GM21528 (cell line): ENCODE results near the gene SYT10.
"Not testable (repeated sequence)": the region's sequence is repeated elsewhere in the genome, so short reads cannot be mapped to it uniquely, and the experiment has no call there.

Source experiments
- ATAC-seq: cut with Tn5 transposase; IDR thresholded peaks from one replicate; pipeline ENCODE4 v1.9.1; 2021; ENCODE audit warnings: mild to moderate bottlenecking, moderate library complexity; ENCODE audit not compliant: unreplicated experiment, low FRiP score

The SYT10 gene

DNA sequence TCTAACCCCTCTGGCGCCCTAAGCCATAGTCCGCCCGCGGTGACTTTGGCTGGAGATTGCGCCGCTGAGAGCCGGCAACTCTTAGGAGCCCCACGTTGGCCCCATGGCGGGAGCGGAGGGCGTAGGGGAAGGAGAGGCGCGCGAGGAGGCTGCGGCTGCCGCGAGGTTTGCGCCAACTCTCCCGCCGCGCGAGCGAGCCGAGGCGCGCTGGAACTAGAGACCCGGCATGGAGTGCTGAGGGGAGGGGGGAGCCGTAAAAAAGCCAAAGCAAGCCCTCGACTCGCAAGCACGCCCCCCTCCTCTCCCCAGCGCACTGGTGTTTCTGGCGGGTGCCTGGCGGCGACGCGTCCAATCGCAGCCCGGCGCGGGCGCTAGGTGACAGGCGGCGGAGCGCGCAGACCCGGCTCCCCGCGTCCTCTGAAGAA, at the start of gene SYT10:
Gene SYT10 (minus strand): TSS at position 233 of the 425 bp plus-strand sequence. CDS start 297 bp downstream, outside the sequence.
- ATAC-seq = no peak

DNA sequence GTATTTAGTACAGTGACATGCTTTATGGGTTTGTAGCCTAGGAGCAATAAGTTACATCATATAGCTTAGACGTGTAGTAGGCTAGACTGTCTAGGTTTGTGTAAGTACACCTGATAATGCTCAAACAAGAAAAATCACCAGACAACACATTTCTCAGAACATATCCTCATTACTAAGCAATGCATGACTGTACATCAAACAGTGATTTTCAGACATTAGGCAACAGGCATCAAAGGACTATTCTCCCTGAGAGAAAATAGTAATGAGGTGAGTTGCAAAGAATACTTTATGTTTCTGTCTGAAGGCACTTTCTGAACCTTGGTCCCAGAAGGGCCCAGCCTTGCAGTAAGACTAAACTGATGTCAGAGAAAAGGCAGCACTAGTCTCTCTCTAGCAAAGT, 48.4 kb upstream of the SYT10 start:
- ATAC-seq = no peak

DNA sequence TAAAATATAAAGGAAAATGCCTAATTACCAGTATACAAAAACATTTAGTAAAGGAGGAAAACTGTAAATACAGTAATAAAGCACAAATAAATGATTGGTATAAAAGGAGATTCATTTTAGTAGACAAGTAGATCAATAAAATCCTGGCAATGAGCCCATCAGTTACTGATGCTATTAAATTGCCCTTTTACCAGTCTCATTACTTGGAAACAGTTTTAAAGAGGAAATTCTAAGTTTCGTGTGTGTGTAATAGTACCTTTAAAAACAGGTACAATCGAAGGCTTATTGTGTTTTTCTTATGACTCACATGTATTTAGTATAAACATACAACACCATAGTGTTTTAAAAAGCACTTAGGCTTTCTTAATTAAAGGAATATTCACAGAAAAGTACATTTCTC, 46.4 kb upstream of the SYT10 start:
- no peak for ATAC-seq

DNA sequence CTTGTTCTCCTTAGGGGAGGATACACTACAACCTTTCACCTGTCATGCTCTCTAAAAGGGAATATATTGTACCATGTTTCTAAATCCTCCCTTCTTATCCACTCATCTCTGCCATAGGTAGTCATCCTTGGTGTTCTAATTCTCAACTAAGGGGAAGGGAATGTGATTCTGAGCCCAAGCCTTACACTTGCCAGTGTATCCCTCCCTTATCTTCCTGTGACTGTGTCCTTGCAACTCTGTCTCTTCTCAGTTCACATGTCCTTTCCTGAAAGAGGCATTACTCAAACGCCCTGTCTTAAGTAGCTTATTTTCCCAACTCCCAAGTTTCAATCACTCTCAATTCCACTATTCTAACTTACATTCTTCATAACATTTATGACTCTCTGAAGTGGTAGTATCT, 44.5 kb upstream of the SYT10 start:
- ATAC-seq = no peak

- ATAC-seq = no peak
Observed at GRCh38 chr12:33480366-33480765, 40.7 kb upstream of the SYT10 start.

DNA sequence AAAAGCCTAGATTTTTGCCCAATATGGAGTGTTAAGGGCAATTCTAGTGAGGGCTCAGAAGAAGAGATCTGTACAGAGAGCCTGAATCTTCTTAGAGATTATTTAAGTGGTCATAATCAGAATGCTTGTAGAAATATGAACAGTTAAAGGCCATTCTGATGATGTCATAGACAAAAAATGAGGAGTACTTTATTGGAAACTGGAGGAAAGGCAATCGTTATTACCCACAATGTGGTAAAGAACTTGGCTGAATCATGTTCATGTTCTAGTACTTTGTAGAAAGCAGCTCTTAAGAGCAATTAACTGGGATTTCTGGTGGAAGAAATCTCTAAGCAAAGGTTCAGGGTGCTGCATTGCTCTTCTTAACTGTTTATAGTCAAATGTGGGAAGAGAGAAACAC, 36.4 kb upstream of the SYT10 start:
- no peak for ATAC-seq

GRCh38 chr12:33472299-33472698, 32.7 kb upstream of the SYT10 start:
- no peak for ATAC-seq

DNA sequence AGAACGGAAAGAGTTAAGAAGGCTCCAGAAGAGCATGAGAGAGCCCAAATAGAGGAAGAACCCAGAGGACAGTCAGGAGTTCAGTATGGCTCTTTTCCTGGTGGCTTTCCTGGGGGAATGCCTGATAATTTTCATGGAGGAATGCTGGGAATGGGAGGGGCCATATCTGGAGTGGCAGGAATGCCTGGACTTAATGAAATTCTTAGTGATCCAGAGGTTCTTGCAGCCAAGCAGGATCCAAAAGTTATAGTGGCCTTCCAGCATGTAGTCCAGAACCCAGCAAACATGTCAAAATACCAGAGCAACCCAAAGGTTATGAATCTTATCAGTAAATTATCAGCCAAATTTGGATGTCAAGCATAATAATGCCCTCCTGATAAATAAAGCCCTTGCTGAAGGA, 15.5 kb upstream of the SYT10 start:
- no peak for ATAC-seq

- ATAC-seq = no peak
Observed at GRCh38 chr12:33450480-33450879, 10.9 kb upstream of the SYT10 start.

DNA sequence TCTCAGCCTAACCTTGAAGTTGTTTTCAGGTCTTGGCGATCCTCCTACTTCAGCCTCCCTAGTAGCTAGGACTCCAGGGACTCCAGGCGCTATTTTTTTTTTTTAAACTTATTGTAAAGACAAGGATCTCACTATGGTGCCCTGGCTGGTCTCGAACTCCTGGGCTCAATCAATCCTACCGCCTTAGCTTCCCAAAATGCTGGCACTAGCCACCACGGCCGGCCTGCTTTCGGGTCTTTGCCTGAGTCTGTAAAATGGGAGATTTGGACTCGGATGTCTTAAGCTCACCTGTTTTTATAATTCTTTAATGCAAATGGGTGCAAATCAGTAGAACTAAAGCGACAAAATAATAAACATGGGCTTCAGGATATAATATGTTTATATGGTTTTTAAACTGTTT, 858 bp upstream of the SYT10 start:
- no peak for ATAC-seq

DNA sequence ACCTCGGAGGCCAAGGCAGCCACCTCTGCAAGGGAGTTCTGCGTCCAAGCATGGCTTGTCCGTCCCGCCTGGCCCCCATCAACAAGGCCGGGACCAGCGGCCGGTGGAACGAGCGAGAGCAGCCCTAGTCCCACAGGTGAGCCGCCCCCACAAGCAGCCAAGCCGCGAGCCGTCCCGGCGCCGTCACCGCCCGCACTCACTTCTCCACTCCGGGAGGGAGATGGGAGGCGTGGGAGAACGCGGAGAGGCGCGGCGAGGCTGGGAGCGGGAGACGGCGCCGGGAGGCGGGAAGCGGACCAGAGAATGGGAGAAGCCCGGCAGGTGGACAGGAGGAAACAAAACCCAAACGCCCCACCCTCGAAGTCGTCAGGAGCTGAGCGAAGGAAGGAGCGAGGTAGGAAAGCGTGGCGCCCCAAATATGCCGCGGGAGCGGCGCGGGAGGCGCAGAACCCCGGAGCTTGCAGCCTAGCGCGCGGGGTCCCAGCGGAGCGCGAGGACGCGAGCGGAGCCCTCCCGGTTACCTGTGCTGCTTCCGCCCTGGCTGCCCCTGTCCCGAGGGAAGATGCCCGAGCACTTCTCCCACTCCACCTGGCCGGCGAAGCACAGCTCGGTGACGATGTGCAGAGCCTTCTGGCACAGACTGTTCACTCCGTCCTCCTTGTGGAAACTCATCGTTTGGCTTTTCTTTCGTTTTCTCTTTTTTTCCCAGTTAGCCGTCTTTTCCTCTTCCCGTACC, 600 bp downstream of the SYT10 start:
- ATAC-seq = no peak

DNA sequence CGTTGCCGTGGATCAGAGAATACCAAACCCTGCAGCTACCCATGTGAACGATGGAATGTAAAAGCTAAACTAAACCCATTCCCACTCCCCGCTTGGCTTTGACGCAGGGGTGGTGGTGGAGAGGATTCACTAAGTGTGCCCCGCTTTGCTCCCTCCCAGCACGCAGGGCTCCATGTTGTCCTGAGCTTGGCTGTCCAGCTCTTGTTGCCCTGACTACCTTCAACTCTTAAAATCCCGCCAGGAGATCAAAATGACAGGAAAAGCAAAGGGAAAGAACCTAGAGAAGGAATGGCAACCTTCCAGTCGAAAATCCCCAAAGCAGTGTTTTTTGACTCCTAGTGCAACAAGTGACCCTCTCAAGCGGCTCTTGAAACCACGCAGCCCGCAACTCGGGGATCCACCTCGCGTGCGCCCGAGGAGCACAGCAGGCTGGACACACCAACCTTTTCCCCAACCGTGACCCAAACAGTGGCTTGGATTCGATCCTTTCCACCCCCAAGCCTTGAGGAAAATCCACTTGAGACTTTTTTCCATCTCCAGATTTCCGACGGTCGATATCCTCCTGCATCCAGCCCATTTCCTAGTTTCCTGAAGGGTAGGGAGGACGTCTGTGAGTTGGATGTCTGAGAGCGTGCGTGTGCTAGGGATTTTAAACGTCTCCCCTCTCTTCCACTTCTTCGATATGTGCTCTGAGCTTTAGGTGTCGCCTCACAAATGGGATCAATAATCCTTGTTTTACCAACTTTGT, 1.4 kb downstream of the SYT10 start:
- ATAC-seq = no peak

DNA sequence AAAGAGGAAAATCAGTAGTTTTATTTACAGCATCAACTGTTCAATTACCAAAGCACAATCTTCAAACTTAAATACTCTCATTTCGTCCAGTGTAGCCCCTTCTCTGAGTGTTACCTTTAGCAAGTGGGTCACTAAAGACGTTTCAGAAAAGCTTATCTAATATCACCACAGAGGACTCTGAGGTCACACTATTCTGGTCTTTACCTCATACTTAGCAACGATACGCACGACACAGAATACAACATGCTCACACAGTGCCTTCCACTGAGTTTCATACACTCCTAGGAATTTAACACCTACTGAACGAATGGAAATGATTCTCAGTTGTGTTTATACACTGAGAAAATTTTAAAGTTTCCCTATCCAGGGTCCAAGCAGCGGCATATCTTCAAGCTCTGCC, 2.0 kb downstream of the SYT10 start:
- no peak for ATAC-seq

- no peak for ATAC-seq
Observed at GRCh38 chr12:33432992-33433391, 6.6 kb downstream of the SYT10 start.

DNA sequence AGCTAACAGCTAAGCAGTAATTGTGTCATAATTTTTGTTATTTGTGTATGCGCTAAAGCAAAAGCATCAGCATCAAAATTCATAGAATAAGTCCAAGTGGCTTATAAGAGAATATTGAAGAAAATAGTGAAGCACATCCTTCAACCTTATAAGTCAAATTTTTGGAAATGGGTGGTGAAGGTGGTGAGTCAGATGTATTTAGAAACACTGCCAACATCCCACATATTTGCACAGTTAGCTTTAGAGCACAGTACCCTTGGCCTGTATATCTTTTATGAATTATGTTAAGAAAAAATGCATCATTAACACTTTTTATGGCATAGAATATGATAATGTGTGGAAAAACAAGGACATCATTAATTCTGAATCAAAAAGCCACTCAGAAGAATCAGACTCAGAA, 8.0 kb downstream of the SYT10 start:
- ATAC-seq = no peak

DNA sequence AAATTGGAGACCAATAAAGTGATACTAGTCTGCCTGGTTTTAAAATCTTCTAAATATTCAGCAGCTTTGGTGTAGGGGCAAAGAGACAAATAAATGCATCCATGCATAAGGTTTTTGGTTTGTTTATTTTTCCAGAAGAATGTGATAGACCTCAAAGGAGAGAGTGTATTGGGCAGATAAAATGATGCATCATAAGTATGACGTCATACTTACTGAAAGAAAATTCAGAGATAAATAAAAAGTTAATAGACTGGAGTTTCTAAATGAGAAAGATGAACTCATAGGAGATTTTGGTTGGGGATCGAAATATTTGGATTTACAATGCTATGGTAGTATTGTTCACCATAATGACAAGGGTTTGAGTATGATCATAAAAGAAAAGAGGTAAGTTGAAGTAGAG, 10.2 kb downstream of the SYT10 start:
- ATAC-seq = no peak

DNA sequence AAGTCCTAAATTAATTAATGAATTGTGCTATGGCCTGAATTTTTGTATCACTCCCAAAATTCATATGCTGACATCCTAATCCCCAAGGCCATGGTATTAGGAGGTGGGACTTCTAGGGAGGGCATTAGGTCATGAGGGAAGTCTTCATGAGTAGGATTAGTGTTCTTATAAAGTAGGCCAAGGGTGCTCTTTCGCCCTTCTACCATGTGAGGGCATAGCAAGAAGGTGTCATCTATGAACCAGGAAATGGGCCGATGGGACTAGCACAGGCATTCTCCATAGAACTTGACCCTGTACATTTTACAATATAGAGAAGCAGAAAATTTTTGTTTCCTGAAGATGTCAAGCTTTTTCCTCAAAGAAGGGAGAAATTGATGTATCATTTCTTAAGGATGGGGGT, 12.5 kb downstream of the SYT10 start:
- peak; percentile 54 for ATAC-seq

DNA sequence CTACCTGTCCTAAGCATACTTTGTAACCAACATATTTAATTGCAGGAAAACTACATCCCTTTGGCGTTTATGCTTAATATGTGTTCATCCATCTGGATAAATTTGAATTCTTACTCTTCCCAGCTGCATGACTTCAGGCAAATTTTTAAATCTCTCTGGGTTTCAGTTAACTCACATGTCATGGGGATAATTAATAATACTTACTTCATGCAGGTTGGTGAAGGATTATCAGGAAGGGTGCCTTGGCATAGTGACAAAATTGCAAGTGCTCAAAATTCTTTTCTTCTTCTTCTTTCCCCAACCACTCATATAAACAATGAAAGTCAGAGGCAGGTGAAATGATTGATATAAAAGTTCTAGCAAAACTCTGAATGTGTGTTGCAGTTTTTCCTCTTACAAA, 15.9 kb downstream of the SYT10 start:
- ATAC-seq = no peak

DNA sequence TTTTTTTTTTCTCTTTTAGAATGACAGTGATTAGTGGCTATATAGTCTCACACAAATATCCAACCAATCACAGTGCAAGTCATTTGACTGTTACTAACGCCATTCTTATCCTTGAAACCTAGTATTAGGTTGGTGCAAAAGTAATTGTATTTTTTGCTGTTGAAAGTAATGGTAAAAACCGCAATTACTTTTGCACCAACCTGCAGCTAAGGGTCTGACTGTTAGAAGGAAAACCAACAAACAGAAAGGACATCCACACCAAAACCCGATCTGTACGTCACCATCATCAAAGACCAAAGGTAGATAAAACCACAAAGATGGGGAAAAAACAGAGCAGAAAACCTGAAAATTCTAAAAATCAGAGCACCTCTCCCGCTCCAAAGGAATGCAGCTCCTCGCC, 27.2 kb downstream of the SYT10 start:
- ATAC-seq = not testable (repeated sequence)

DNA sequence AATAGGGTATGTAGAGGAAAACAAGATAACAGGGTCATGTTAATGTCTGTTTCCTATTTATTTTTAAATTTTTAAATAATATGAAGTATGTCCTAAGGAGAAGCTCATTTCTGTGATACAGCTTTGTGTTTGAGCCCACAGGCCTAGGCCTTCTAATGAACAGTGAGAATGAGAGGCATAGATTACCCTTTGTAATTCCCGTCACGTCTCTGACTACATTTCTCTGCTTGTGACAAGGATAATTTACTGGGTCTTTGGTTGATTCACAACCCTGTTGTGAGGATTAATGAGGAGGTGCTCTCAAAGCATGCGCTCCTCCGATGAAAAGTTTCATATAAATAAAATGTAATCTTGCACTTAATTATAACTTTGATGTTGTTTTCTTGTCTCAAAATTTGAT, 56.1 kb downstream of the SYT10 start:
- ATAC-seq = no peak

GRCh38 chr12:33376153-33376552, 63.5 kb downstream of the SYT10 start:
- no peak for ATAC-seq

- no peak for ATAC-seq
Observed at GRCh38 chr12:33370318-33370717, 69.3 kb downstream of the SYT10 start.
